ENCODE data around the gene RENBP. TPM values are rescaled to one million over a fixed set of nuclear protein-coding genes. Genes with fewer than 3 reads are reported as not detected.

The RENBP gene
- 0.90 and 1.0 TPM in 2 replicates for polyA plus RNA-seq (2012; rRNA removed)
- 0.45 and 0.56 TPM in 2 replicates for polyA plus RNA-seq (2012; cell fraction: cytosol; rRNA removed)
- 3.0 and 3.2 TPM in 2 replicates for polyA plus RNA-seq (2012; cell fraction: nucleus; rRNA removed)

DNA sequence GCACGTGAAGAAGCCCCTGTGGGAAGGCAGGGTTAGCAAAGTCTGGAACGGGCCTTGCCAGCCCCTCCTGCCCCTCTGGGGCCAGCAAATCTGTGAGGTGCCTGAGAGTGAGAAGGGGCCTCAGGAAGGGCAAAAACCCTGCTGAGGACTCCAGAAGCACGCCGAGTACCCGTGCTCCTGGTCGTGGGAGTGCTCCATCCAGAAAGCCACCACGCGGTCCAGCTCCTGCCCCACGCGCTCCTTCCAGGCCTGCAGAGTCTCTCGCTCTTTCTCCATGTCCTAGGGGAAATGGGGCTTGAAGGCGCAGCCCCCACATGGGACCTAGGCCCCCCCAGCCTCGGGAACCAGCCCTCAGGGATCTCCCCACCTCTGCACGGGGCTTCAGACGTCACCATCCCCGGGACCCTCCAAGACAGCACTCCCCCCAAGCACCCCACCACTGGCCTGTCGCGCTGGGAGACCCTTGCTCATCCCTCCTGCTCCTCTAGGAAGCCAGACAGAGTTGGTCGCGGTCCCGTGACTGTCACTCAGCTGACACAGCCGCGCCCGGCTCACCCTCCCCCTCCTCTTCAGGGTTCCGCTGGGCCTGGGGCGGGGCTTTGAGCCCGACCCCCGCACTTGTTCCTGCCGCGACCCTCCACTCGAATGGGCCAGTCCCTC lies at the start of gene RENBP:
TSS of gene RENBP (minus strand) at position 504 of the 660 bp plus-strand sequence. CDS start at position 471, 33 bp downstream.
- Histone ChIP-seq H3K9me3 (no peaks in the 10 kb centered on the region), H3K4me3 (ENCODE audit: low read depth in 2 of 2, low read length in 1 of 2) (peak within 1 kb of the TSS in 1 of 2 experiments; percentile 21; a peak in 1 of 4 replicates), H3F3A (replicated peaks; ENCODE audit: insufficient read depth) (peaks cover 17% of the 10 kb centered on the region), H3K27ac (ENCODE audit: low read depth in 2 of 2, low read length in 1 of 2) (no peak within 1 kb of the TSS), H2AFZ (ENCODE audit: low read depth) (no peak within 1 kb of the TSS), H3K4me1 (ENCODE audit: control insufficient read depth in 1 of 2, insufficient read depth in 2 of 2, low read depth in 1 of 2, low read length in 1 of 2) (peaks cover 0 to 2% of the 10 kb centered on the region in 2 experiments; a peak in 1 of 4 replicates), H3K79me2 (ENCODE audit: insufficient read depth) (no peaks in the 10 kb centered on the region), H3K9ac (no peak within 1 kb of the TSS), H3K4me2 (no peak within 1 kb of the TSS), H4K20me1 (ENCODE audit: insufficient read depth) (0 out of 2 replicates have a peak, but pooled peaks cover 9% of the 10 kb centered on the region), H3K9me2 (no peaks in the 10 kb centered on the region), H3K36me3 (replicated peaks in 1 of 2; ENCODE audit: control insufficient read depth in 1 of 2, insufficient read depth in 2 of 2, low read length in 1 of 2) (peaks cover 0 to 19% of the 10 kb centered on the region in 2 experiments), H3K27me3 (ENCODE audit: insufficient read depth) (no peaks in the 10 kb centered on the region)
- ChIA-PET POLR2A (interaction anchor here (1.2 kb wide), 1 partner anchor 17 kb away, joined by 9 read pairs; no protein-coding TSS in a partner anchor), CTCF (interaction anchor here (1.1 to 11.8 kb wide), 5 partner anchors 8 to 180 kb away, joined by 3 to 271 read pairs (median 134); partner anchors contain the start of genes ARHGAP4, HCFC1, NAA10 and PLXNB3)
- peak; percentile 70 for DNase-seq
- WGBS (ENCODE audit: low lambda C conversion rate) = 8% methylated on average over 2 of the region's 31 CpGs
- TF ChIP-seq GATA2 (CRISPR knock-in tag; IDR thresholded peaks at IDR 0.05) (no peak), JUND (IDR thresholded peaks at IDR 0.05) (no peak), CHD2 (IDR thresholded peaks at IDR 0.05; ENCODE audit: low read length, partially characterized antibody) (no peak), MEF2A (IDR thresholded peaks at IDR 0.05; ENCODE audit: borderline replicate concordance, low read depth) (no peak), FOSL2 (IDR thresholded peaks at IDR 0.05; ENCODE audit: borderline replicate concordance, low read depth) (no peak), RXRA (IDR thresholded peaks at IDR 0.05; ENCODE audit: borderline replicate concordance, low read depth) (no peak)

GRCh38 chrX:153993978-153994377 lies 49.5 kb upstream of the RENBP start:
- no peak overlapping the region for H3K4me2 ChIP-seq
- H3K9me3 ChIP-seq = no peaks in the 10 kb centered on the region
- no peak overlapping the region for H3K9ac ChIP-seq
- ChIA-PET POLR2A (no interaction called here), CTCF (no interaction called here)
- H3K27ac ChIP-seq (ENCODE audit: low read depth in 2 of 2, low read length in 1 of 2) = no peak overlapping the region
- peaks cover 6% of the 10 kb centered on the region for H3K27me3 ChIP-seq (ENCODE audit: insufficient read depth)
- H3K36me3 ChIP-seq (replicated peaks in 1 of 2; ENCODE audit: control insufficient read depth in 1 of 2, insufficient read depth in 2 of 2, low read length in 1 of 2) = no peaks in the 10 kb centered on the region
- no peaks in the 10 kb centered on the region for H3F3A ChIP-seq (replicated peaks; ENCODE audit: insufficient read depth)
- H3K4me1 ChIP-seq (ENCODE audit: control insufficient read depth in 1 of 2, insufficient read depth in 2 of 2, low read depth in 1 of 2, low read length in 1 of 2) = no peaks in the 10 kb centered on the region
- WGBS (ENCODE audit: low lambda C conversion rate) = 57% methylated on average over 10 of the region's 10 CpGs
- no peaks in the 10 kb centered on the region for H4K20me1 ChIP-seq (ENCODE audit: insufficient read depth)
- TF ChIP-seq EP300 (IDR thresholded peaks at IDR 0.05; ENCODE audit: borderline replicate concordance in 1 of 2, low read depth in 1 of 2, low read length in 1 of 2) = no peak
- TF ChIP-seq FOXJ3 (CRISPR knock-in tag; IDR thresholded peaks at IDR 0.05) = no peak
- TF ChIP-seq NRF1 (IDR thresholded peaks at IDR 0.05; ENCODE audit: low read depth, low read length) = no peak
- no peak for TF ChIP-seq TAF1 (IDR thresholded peaks at IDR 0.05; ENCODE audit: borderline replicate concordance, low read depth, low read length)
- TF ChIP-seq SIN3A (IDR thresholded peaks at IDR 0.05; ENCODE audit: borderline replicate concordance, low read depth, low read length) = no peak
- TF ChIP-seq FOSL2 (IDR thresholded peaks at IDR 0.05; ENCODE audit: borderline replicate concordance, low read depth) = no peak
- no peak for TF ChIP-seq SMC3 (IDR thresholded peaks at IDR 0.05; ENCODE audit: low read depth, low read length)
- no peak for TF ChIP-seq FOXM1 (IDR thresholded peaks at IDR 0.05; ENCODE audit: low read depth)
- TF ChIP-seq, protein P1, sequence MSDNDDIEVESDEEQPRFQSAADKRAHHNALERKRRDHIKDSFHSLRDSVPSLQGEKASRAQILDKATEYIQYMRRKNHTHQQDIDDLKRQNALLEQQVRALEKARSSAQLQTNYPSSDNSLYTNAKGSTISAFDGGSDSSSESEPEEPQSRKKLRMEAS (IDR thresholded peaks at IDR 0.05; ENCODE audit: low read depth) = no peak
- TF ChIP-seq GATA2 (CRISPR knock-in tag; IDR thresholded peaks at IDR 0.05) = no peak
- TF ChIP-seq RCOR1 (IDR thresholded peaks at IDR 0.05; ENCODE audit: low read length) = no peak
- TF ChIP-seq PBX3 (IDR thresholded peaks at IDR 0.05) = no peak
- no peak for TF ChIP-seq ELF1 (IDR thresholded peaks at IDR 0.05)
- no peak for TF ChIP-seq TCF12 (IDR thresholded peaks at IDR 0.05)
- no peak for TF ChIP-seq USF1 (IDR thresholded peaks at IDR 0.05; ENCODE audit: borderline replicate concordance, low read depth)
- TF ChIP-seq CHD2 (IDR thresholded peaks at IDR 0.05; ENCODE audit: low read length, partially characterized antibody) = no peak
- no peak for TF ChIP-seq EZH2phosphoT487 (IDR thresholded peaks at IDR 0.05; ENCODE audit: borderline replicate concordance, low read depth)
- TF ChIP-seq GABPA (IDR thresholded peaks at IDR 0.05; ENCODE audit: low read depth) = no peak
- H2AFZ ChIP-seq (ENCODE audit: low read depth) = no peak overlapping the region
- no peak for DNase-seq
- no peaks in the 10 kb centered on the region for H3K9me2 ChIP-seq
- no peaks in the 10 kb centered on the region for H3K79me2 ChIP-seq (ENCODE audit: insufficient read depth)
- H3K4me3 ChIP-seq (ENCODE audit: low read depth in 2 of 2, low read length in 1 of 2) = no peak overlapping the region

Data from SK-N-SH (cell line).